ENCODE measurements around the gene F2RL2.

DNA sequence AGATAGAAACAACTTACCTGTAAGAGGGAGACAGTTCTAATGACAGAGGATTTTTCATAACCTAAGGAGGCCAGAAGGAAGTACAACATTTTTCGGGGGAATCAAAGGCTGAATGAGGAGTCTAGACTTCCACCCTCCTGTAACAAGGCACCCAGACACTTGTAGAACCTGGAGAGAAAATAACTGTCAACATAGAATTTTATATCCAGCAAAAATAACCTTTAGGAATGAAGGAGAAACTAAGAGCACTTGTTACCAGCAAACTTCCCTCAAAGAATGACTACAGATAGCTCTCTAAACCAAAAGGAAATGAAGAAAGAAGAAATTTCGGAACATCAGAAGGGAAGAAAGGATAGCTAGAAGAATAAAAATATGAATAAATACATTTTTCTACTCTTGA lies 25.9 kb upstream of the F2RL2 start:
- TF ChIP-seq, protein P1, sequence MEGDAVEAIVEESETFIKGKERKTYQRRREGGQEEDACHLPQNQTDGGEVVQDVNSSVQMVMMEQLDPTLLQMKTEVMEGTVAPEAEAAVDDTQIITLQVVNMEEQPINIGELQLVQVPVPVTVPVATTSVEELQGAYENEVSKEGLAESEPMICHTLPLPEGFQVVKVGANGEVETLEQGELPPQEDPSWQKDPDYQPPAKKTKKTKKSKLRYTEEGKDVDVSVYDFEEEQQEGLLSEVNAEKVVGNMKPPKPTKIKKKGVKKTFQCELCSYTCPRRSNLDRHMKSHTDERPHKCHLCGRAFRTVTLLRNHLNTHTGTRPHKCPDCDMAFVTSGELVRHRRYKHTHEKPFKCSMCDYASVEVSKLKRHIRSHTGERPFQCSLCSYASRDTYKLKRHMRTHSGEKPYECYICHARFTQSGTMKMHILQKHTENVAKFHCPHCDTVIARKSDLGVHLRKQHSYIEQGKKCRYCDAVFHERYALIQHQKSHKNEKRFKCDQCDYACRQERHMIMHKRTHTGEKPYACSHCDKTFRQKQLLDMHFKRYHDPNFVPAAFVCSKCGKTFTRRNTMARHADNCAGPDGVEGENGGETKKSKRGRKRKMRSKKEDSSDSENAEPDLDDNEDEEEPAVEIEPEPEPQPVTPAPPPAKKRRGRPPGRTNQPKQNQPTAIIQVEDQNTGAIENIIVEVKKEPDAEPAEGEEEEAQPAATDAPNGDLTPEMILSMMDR (conservative IDR thresholded peaks at IDR 0.05 in 1 of 2, IDR thresholded peaks at IDR 0.05 in 1 of 2; ENCODE audit: extremely low read depth in 1 of 2, insufficient read depth in 1 of 2, low read depth in 1 of 2, low read length in 2 of 2) = no peak
- no peak for TF ChIP-seq EZH2 (IDR thresholded peaks at IDR 0.05; ENCODE audit: borderline replicate concordance, low read length)
